SH-SY5Y (cell line): ENCODE measurements around the gene SLC6A9.

ENCODE experiments used
- GATA2 ChIP-seq: IDR thresholded peaks from 2 replicates; pipeline ENCODE4 v1.6.1; 2011; ENCODE audit warnings: mild to moderate bottlenecking, low read depth, low read length
- GATA3 ChIP-seq: IDR thresholded peaks from 2 replicates; pipeline ENCODE4 v1.6.1; 2011; ENCODE audit warnings: low read depth, mild to moderate bottlenecking, low read length, moderate library complexity

- TF ChIP-seq GATA3 (no peak), GATA2 (no peak)
Observed at GRCh38 chr1:44010935-44011471, 20.3 kb downstream of the SLC6A9 start.
